ENCODE data around the gene VPREB3. TPM values are rescaled to one million over a fixed set of nuclear protein-coding genes. Genes with fewer than 3 reads are reported as not detected.

Gene VPREB3
- polyA plus RNA-seq, 1 donor (not counting 4 experiments of a cell fraction or from before 2014, with no cell fraction given), result not detected

- Histone ChIP-seq H2AFZ (ENCODE audit: control insufficient read depth, low read length) (no peak overlapping the region), H3K36me3 (ENCODE audit: control insufficient read depth in 2 of 2, extremely low read depth in 1 of 2, insufficient read depth in 2 of 2, low read length in 2 of 2) (peaks cover 22 to 25% of the 10 kb centered on the region in 2 experiments), H3K9me3 (ENCODE audit: control insufficient read depth, low read depth, low read length) (no peaks in the 10 kb centered on the region), H3K4me3 (ENCODE audit: control insufficient read depth in 2 of 3, extremely low read depth in 1 of 3, insufficient read depth in 2 of 3, low read depth in 1 of 3, low read length in 3 of 3) (no peak overlapping the region), H3K4me1 (ENCODE audit: control insufficient read depth, extremely low read depth, insufficient read depth, low read length) (no peaks in the 10 kb centered on the region), H4K20me1 (ENCODE audit: control insufficient read depth, extremely low read depth, insufficient read depth, low read length) (peaks cover 6% of the 10 kb centered on the region), H3K4me2 (ENCODE audit: control insufficient read depth, extremely low read depth, insufficient read depth, low read depth, low read length) (no peak overlapping the region), H3K9me1 (ENCODE audit: control insufficient read depth, extremely low read depth, insufficient read depth, low read length) (no peaks in the 10 kb centered on the region), H3K79me2 (ENCODE audit: control insufficient read depth, insufficient read depth, low read length) (peaks cover 41% of the 10 kb centered on the region), H3K9ac (ENCODE audit: control insufficient read depth, extremely low read depth, insufficient read depth, low read length) (no peak overlapping the region), H3K27me3 (ENCODE audit: control insufficient read depth, extremely low read depth, insufficient read depth, low read length) (no peaks in the 10 kb centered on the region), H3K27ac (ENCODE audit: control insufficient read depth, insufficient read depth, low read length) (no peak overlapping the region)
- DNase-seq (ENCODE audit: low read depth, low spot score) (no peak), FAIRE-seq (no peak)
- dilution Hi-C loops (cut with MboI; ENCODE audit: extremely low pct_ligation_motif_present, low sequenced_read_pairs), result no loop called here
- TF ChIP-seq EZH2 (IDR thresholded peaks at IDR 0.05; ENCODE audit: low read length), result no peak
- TF ChIP-seq, protein P1, sequence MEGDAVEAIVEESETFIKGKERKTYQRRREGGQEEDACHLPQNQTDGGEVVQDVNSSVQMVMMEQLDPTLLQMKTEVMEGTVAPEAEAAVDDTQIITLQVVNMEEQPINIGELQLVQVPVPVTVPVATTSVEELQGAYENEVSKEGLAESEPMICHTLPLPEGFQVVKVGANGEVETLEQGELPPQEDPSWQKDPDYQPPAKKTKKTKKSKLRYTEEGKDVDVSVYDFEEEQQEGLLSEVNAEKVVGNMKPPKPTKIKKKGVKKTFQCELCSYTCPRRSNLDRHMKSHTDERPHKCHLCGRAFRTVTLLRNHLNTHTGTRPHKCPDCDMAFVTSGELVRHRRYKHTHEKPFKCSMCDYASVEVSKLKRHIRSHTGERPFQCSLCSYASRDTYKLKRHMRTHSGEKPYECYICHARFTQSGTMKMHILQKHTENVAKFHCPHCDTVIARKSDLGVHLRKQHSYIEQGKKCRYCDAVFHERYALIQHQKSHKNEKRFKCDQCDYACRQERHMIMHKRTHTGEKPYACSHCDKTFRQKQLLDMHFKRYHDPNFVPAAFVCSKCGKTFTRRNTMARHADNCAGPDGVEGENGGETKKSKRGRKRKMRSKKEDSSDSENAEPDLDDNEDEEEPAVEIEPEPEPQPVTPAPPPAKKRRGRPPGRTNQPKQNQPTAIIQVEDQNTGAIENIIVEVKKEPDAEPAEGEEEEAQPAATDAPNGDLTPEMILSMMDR (optimal IDR thresholded peaks at IDR 0.05 in 1 of 3, IDR thresholded peaks at IDR 0.05 in 1 of 3, conservative IDR thresholded peaks at IDR 0.05 in 1 of 3; ENCODE audit: extremely low read depth in 1 of 3, insufficient read depth in 2 of 3, low read length in 3 of 3), result no peak
These were observed 39.1 kb upstream of the VPREB3 start for GRCh38 chr22:23793326-23793725.

DNA sequence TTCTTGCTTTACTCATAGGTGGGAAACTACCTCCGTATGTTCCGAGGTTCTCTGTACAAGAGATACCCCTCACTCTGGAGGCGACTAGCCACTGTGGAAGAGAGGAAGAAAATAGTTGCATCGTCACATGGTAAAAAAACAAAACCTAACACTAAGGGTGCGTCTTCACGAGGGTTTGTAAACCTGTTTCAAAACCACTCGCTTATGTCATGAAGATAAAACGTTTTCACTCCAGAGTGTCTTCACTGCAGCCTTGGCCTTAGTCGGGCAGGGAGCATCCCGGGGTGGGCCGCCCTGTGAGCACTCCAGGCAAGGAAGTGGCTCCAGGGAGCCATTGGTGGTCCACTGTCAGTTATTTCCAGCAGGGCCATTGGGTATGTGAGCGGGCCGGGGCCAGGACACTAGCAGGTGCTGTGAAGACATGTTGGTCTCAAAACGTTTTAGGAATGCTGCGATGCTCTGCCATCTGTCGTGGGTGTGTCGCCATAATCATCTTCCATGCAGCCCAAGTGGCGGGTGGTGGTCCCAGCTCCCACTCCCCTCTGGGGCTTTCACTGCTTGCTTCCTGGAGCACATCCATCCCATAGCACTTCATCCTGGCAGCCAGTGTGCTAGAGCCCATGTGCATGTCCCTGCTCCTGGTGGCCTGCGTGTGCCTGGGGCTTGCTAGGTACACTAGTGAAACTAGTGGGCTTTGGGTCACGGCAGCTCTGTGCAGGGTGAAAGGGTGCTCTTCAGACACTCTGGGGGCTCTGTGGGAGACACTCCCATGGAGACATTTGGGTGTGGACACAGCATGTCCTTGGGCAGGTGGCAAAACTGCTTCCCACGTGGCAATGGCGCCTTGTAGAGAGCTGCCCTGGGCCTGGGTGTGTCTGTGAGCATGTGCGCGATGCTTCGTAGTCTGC is 37.8 kb upstream of the VPREB3 start:
- peaks cover 51% of the 10 kb centered on the region for H3K79me2 ChIP-seq (ENCODE audit: control insufficient read depth, insufficient read depth, low read length)
- H3K4me1 ChIP-seq (ENCODE audit: control insufficient read depth, extremely low read depth, insufficient read depth, low read length), result peaks cover 5% of the 10 kb centered on the region
- H4K20me1 ChIP-seq (ENCODE audit: control insufficient read depth, extremely low read depth, insufficient read depth, low read length), result peaks cover 13% of the 10 kb centered on the region
- no peak overlapping the region for H2AFZ ChIP-seq (ENCODE audit: control insufficient read depth, low read length)
- no peaks in the 10 kb centered on the region for H3K9me1 ChIP-seq (ENCODE audit: control insufficient read depth, extremely low read depth, insufficient read depth, low read length)
- no peak overlapping the region for H3K9ac ChIP-seq (ENCODE audit: control insufficient read depth, extremely low read depth, insufficient read depth, low read length)
- H3K9me3 ChIP-seq (ENCODE audit: control insufficient read depth, low read depth, low read length), result no peaks in the 10 kb centered on the region
- no peaks in the 10 kb centered on the region for H3K27me3 ChIP-seq (ENCODE audit: control insufficient read depth, extremely low read depth, insufficient read depth, low read length)
- no peak for TF ChIP-seq EZH2 (IDR thresholded peaks at IDR 0.05; ENCODE audit: low read length)
- TF ChIP-seq, protein P1 (optimal IDR thresholded peaks at IDR 0.05 in 1 of 3, IDR thresholded peaks at IDR 0.05 in 1 of 3, conservative IDR thresholded peaks at IDR 0.05 in 1 of 3; ENCODE audit: extremely low read depth in 1 of 3, insufficient read depth in 2 of 3, low read length in 3 of 3), result no peak
- DNase-seq (ENCODE audit: low read depth, low spot score) (no peak), FAIRE-seq (no peak)
- H3K36me3 ChIP-seq (ENCODE audit: control insufficient read depth in 2 of 2, extremely low read depth in 1 of 2, insufficient read depth in 2 of 2, low read length in 2 of 2), result peaks cover 17 to 21% of the 10 kb centered on the region in 2 experiments
- no peak overlapping the region for H3K4me3 ChIP-seq (ENCODE audit: control insufficient read depth in 2 of 3, extremely low read depth in 1 of 3, insufficient read depth in 2 of 3, low read depth in 1 of 3, low read length in 3 of 3)
- H3K27ac ChIP-seq (ENCODE audit: control insufficient read depth, insufficient read depth, low read length), result no peak overlapping the region
- no peak overlapping the region for H3K4me2 ChIP-seq (ENCODE audit: control insufficient read depth, extremely low read depth, insufficient read depth, low read depth, low read length)
- dilution Hi-C loops (cut with MboI; ENCODE audit: extremely low pct_ligation_motif_present, low sequenced_read_pairs), result no loop called here
